MG63 (cell line): Measurements from ENCODE around the gene ARHGEF37. TPM values are rescaled to one million over a fixed set of nuclear protein-coding genes. Genes with fewer than 3 reads are reported as not detected.

Experiments used
- DNase-seq: peaks from one replicate; pipeline ENCODE4 v3.0.0-alpha.2; 2020
- H3K27me3 ChIP-seq: fragments of 250-450 bp; sonication (Bioruptor Pico); 2 replicates; pipeline ENCODE4 v1.5.1; 2020; ENCODE audit warnings: mild to moderate bottlenecking, moderate library complexity
- H3K36me3 ChIP-seq: fragments of 250-450 bp; sonication (Bioruptor Pico); 2 replicates; pipeline ENCODE4 v1.5.1; 2020; ENCODE audit warnings: mild to moderate bottlenecking, moderate library complexity
- H3K4me3 ChIP-seq: fragments of 250-450 bp; sonication (Bioruptor Pico); 2 replicates; pipeline ENCODE4 v1.5.1; 2020; ENCODE audit warnings: mild to moderate bottlenecking, moderate library complexity
- H3K9me3 ChIP-seq: fragments of 250-450 bp; sonication (Bioruptor Pico); 2 replicates; pipeline ENCODE4 v1.5.1; 2020; ENCODE audit warnings: mild to moderate bottlenecking, moderate library complexity
- total RNA-seq: library from RNA; depleted of rRNA; stranded (reverse); fragments of >200 nt; shearing (Covaris generic); gene quantifications from 2 replicates; pipeline ENCODE4 v1.2.3, GENCODE V29; 2014; ENCODE audit warnings: low replicate concordance

The ARHGEF37 gene
- total RNA-seq, 1 experiment from 2014 or later, result 1.1 TPM

- Histone ChIP-seq H3K27me3 (no peaks in the 10 kb centered on the region), H3K36me3 (no peaks in the 10 kb centered on the region), H3K4me3 (no peak overlapping the region), H3K9me3 (peaks cover 16% of the 10 kb centered on the region)
- DNase-seq, result no peak
These were observed 28.4 kb downstream of the ARHGEF37 start for GRCh38 chr5:149609640-149610219.

GRCh38 chr5:149610589-149611255, 29.4 kb downstream of the ARHGEF37 start:
- no peaks in the 10 kb centered on the region for H3K27me3 ChIP-seq
- no peak overlapping the region for H3K4me3 ChIP-seq
- no peak for DNase-seq
- peaks cover 16% of the 10 kb centered on the region for H3K9me3 ChIP-seq
- H3K36me3 ChIP-seq, result no peaks in the 10 kb centered on the region

- no peaks in the 10 kb centered on the region for H3K27me3 ChIP-seq
- H3K9me3 ChIP-seq, result peaks cover 16% of the 10 kb centered on the region
- DNase-seq, result peak; percentile 77
- H3K4me3 ChIP-seq, result no peak overlapping the region
- no peaks in the 10 kb centered on the region for H3K36me3 ChIP-seq
These were observed 30.0 kb downstream of the ARHGEF37 start for GRCh38 chr5:149611326-149611725.

DNA sequence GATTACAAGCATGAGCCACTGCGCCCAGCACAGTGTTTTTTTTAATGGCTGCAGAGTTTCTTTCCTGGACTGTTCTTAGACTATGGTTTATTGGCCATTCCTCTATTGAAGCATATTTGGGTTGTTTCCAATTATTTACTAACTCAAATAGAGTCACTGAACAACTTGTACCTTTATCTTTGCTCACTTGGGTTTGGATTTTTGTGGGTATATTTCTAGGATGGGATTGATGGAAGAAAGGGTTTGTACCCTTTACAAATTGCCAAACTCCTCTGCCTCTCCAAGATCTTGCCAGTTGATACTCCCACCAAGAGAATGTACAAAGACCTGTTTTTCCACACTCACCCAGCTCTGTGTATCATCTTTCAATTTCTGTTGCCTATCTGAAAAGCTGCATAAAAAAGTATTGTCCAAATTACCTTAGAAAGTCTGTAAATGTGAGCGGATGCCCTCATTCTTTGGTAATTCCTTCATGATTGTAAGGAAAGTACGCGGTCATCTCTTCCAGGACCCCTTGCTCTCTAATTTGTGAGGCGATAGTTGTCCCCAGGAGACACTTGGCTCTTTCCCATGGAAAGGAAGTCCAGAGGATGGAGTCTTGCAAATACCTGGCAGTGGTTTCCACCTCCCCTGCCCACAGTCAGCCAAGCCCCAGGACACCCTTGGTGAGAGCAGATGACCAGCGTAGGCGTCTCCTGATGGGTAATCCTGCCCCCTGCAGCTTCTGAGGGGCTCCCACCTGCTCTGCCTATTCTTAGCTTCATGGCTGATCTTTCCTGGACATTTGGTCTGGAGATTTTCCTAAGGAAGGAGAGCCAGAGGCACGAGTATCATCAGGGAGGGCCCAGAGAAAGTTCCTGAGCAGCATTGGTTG, 33.0 kb downstream of the ARHGEF37 start:
- Histone ChIP-seq H3K9me3 (peaks cover 16% of the 10 kb centered on the region), H3K4me3 (no peak overlapping the region), H3K36me3 (no peaks in the 10 kb centered on the region), H3K27me3 (no peaks in the 10 kb centered on the region)
- no peak for DNase-seq

- Histone ChIP-seq H3K4me3 (no peak overlapping the region), H3K9me3 (peaks cover 2% of the 10 kb centered on the region; the same call in 1 of the 2 replicates), H3K36me3 (no peaks in the 10 kb centered on the region), H3K27me3 (no peaks in the 10 kb centered on the region)
- DNase-seq, result no peak
These were observed 34.7 kb downstream of the ARHGEF37 start for GRCh38 chr5:149615976-149616375.

DNA sequence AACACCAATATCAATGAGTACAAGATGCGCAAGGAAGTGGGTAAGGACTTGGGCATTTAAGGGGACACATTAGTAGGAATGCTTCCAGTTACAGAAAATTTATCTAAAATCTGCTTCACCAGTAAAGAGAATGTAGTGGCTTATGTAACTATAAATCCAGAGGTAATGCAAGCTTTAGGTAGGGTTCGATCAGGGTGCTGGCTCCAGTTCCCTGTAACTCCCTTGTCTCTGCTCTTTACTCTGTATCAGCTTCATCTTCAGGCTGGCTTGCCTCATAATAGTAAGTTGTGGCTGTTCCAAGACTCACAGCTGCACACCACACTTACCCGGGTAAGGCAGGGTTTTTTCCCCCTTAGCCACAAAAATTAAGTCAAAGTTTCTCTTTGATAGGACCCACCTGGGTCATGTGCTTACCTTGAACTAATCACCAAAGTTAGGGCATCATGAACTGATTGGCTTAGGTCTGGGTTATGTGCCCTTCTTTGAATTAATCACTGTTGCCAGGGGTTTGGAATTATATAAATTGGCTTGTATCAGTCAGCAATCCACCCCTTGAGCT, 35.5 kb downstream of the ARHGEF37 start:
- H3K4me3 ChIP-seq, result no peak overlapping the region
- no peaks in the 10 kb centered on the region for H3K9me3 ChIP-seq
- H3K27me3 ChIP-seq, result no peaks in the 10 kb centered on the region
- no peak for DNase-seq
- H3K36me3 ChIP-seq, result no peaks in the 10 kb centered on the region

DNA sequence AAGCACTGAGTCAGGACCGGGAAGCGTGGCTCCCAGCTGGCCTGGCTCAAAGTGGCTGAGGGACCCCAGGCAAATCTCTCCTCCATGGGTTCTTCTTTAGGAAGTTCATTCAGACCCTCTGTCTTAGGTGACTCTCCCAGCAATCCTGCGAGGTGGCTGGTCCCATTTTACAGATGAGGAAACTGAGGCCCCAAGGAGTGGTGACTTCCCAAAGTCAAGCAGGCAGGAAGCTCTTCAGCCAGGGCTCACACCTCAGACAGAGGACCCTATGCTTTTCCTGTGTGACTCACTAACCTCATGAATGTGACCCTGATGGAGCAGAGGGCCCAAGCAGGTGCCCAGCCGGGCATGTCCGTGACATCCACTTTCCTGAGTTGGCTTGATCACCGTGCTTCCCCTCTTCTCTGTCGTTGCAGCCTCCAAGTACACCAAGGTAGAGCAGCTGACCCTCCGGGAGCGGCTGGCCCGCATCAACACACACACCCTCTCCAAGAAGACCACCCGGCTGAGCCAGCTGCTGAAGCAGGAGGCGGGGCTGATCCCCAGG, 36.5 kb downstream of the ARHGEF37 start:
- no peak for DNase-seq
- Histone ChIP-seq H3K36me3 (no peaks in the 10 kb centered on the region), H3K27me3 (no peaks in the 10 kb centered on the region), H3K4me3 (no peak overlapping the region), H3K9me3 (no peaks in the 10 kb centered on the region)

- Histone ChIP-seq H3K4me3 (no peak overlapping the region), H3K9me3 (no peaks in the 10 kb centered on the region), H3K27me3 (no peaks in the 10 kb centered on the region), H3K36me3 (no peaks in the 10 kb centered on the region)
- DNase-seq, result peak; percentile 81
These were observed 37.4 kb downstream of the ARHGEF37 start for GRCh38 chr5:149618581-149619248.

- no peak overlapping the region for H3K4me3 ChIP-seq
- H3K9me3 ChIP-seq, result no peaks in the 10 kb centered on the region
- no peak for DNase-seq
- H3K27me3 ChIP-seq, result no peaks in the 10 kb centered on the region
- no peaks in the 10 kb centered on the region for H3K36me3 ChIP-seq
These were observed 40.3 kb downstream of the ARHGEF37 start for GRCh38 chr5:149621415-149622098.

DNA sequence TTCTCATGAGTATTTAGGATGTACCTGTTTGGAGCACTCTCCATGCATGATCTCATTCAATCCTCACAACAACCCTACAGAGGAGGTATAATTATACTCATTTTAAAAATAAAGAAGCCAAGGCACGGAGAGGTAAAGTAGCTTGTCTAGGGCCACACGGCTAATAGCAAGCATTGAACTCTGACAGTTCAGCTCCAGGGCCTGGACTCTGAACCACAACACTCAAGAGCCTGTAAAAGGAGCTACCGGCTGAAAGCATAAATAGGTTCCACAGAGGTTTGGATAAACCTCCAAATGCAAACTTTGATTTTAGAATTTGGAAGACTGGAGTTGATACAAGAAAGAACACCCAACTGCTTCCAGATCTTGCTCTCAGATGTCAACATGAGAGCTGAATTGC, 41.2 kb downstream of the ARHGEF37 start:
- H3K27me3 ChIP-seq, result no peaks in the 10 kb centered on the region
- no peaks in the 10 kb centered on the region for H3K9me3 ChIP-seq
- no peak for DNase-seq
- no peaks in the 10 kb centered on the region for H3K36me3 ChIP-seq
- no peak overlapping the region for H3K4me3 ChIP-seq

- Histone ChIP-seq H3K9me3 (no peaks in the 10 kb centered on the region), H3K27me3 (no peaks in the 10 kb centered on the region), H3K36me3 (no peaks in the 10 kb centered on the region), H3K4me3 (no peak overlapping the region)
- DNase-seq, result no peak
These were observed 42.2 kb downstream of the ARHGEF37 start for GRCh38 chr5:149623473-149623872.

- Histone ChIP-seq H3K27me3 (no peaks in the 10 kb centered on the region), H3K9me3 (no peaks in the 10 kb centered on the region), H3K36me3 (no peaks in the 10 kb centered on the region), H3K4me3 (no peak overlapping the region)
- no peak for DNase-seq
These were observed 45.8 kb downstream of the ARHGEF37 start for GRCh38 chr5:149627070-149627469.

DNA sequence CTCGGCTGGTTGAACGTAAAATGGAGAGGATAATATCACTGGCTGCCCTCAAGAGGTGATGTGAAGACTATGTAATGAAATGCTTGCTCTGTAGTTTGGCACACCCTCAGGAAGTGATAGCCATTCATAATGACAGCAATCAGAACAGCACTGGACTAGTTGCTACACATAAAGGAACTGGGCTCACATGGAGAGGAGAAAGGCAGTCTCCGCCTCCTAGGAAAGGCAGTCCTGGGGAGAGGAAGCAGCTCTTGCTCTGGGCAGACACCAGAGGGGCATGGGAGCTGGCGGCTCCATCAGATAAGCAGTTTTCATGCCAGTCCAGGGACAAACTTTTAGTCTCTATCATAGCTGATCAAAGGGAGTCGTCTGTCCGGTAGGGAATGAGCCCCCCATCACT, 46.9 kb downstream of the ARHGEF37 start:
- Histone ChIP-seq H3K36me3 (no peaks in the 10 kb centered on the region), H3K4me3 (no peak overlapping the region), H3K27me3 (no peaks in the 10 kb centered on the region), H3K9me3 (no peaks in the 10 kb centered on the region)
- no peak for DNase-seq

GRCh38 chr5:149628846-149629388, 47.6 kb downstream of the ARHGEF37 start:
- H3K4me3 ChIP-seq, result no peak overlapping the region
- no peaks in the 10 kb centered on the region for H3K9me3 ChIP-seq
- H3K36me3 ChIP-seq, result no peaks in the 10 kb centered on the region
- H3K27me3 ChIP-seq, result no peaks in the 10 kb centered on the region
- DNase-seq, result no peak

GRCh38 chr5:149629421-149629820, 48.1 kb downstream of the ARHGEF37 start:
- no peaks in the 10 kb centered on the region for H3K27me3 ChIP-seq
- DNase-seq, result no peak
- H3K9me3 ChIP-seq, result no peaks in the 10 kb centered on the region
- no peak overlapping the region for H3K4me3 ChIP-seq
- H3K36me3 ChIP-seq, result no peaks in the 10 kb centered on the region

- Histone ChIP-seq H3K4me3 (no peak overlapping the region), H3K36me3 (no peaks in the 10 kb centered on the region), H3K27me3 (no peaks in the 10 kb centered on the region), H3K9me3 (no peaks in the 10 kb centered on the region)
- DNase-seq, result no peak
These were observed 49.0 kb downstream of the ARHGEF37 start for GRCh38 chr5:149630337-149630736.
